ENCODE data around the gene RNF20.

The RNF20 gene

DNA sequence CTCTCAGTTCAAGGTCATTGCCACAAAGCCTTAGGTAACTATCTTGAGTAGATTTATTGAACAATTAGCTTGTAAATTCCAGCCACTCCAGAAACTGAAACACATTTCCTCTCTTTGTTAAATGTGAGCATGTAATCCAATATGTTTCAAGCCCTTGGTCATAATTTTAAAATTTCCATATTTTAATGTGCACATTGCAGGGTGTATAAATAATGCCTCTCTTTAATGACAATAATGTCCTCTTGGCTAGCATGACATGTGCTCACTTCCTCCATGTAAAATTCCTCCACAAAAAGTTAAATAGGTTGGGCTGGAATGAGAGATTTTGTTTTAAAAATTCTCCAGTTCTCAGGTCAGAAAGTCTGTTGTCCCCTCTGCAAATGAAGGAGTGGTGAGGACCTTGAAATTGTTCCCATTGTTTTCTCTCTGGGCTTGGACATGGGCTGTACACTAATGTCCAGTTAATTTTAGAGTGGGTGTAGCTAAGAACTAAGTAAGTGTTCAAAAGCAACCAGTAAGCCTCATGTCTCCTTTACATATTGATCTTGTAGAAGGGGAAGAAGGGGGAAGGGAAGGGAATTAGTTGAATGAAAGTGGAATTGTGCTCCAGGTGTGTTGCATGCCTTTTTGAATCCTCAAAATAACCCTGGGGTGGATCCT is 58.3 kb downstream of the RNF20 start:
- DNase-seq, result no peak

DNA sequence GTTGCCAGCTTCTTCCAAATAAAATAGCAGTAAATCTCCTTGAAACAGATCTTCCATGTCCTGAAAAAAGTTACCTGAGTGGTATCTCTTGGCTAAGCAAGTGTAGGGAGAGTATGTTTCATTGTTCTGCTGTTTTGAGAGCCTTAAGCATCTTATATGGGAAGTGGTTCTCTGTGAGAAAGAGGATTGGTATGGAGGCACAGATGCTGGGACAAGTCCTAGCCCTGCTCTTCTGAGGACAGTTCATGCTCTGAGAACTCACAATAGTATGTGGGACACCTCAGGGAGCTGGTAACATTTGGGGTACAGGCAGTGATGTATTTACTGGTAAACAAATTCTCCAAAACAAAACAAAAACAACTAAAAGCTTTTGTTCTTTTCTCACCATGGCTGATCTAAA is 59.1 kb downstream of the RNF20 start:
- DNase-seq, result no peak

DNA sequence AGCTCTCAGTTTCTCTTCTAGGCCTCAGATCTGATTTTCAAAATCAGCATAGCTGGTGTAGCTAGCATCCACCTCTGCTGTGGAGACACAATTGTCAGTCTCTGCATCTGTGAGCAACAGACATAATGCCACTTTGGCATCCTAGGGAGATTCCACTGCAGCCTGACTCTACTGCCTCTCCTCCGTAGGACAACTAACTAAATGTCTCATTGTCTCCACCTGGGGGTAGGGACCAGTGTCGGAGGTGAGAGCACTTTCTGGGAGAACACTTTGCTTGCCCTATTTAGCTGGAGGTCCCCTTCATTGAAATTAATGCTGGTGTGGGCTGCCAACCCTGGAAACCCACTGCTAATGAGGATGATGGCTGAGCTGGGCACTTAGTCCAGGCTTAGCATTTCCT is 59.7 kb downstream of the RNF20 start:
- no peak for DNase-seq

DNA sequence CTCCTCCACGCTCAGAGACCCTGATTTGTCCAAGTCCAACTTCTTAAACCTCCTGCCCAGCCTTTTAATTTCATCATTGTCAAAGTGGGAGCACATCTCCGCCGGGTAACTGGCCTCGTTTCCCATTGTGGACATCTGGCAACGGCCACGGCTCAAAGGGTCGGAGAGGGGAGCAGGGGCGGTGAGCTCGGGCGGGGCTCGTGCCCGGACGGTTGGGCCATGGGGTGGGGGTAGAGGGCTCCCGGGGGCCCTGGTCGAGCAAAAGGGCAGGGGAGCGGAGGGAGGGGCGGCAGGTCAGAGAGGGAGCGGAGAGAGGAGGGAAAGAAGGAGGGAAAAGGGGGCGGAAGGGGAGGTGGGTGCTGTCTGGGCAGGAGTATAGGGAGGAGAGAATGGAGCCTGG is 61.1 kb downstream of the RNF20 start, which contains the start of gene PPP3R2:
Gene PPP3R2 (minus strand): TSS at position 174 of the 400 bp plus-strand sequence. CDS start 48 bp downstream, at position 126.
- no peak for DNase-seq

DNA sequence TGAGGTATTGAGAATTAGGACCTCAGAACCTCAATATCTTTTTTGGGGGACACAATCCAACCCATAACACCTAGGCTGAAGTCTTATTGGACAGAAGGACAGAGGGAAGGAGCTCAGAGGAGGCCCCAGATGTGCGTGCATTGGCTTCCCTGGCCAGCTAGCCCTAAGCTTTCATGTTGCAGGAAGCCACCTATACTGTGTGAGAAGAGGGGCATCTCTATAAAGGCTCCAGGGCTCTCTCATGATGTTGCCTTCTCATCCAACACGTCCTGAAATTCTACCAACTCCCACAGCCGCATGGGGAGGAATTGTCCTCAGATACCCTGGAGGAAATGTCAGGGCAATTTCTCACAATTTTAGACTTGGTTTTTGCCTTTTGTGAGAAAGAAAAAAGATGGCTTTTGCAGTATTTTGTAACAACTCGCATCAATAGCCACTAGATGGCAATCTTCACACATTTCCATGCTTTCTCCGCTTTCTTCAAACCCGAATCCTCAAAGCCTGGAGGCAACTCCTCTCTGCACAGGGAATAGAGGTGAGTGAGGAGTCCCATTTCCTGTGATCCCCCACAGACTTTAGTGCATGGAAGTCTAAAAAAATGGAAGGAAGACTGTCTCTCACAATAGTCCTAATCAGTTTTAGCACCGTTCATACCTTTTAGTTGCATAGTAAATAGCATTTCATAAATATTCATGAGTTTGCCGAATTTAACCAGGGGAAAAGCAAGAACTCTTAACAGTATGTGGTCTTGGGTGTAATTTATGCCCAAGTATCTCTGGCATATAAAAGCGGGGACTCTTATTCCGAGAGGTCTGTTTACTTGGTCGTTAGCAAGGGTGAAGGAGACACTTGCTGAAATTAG is 68.5 kb downstream of the RNF20 start:
- DNase-seq, result peak; percentile 39

DNA sequence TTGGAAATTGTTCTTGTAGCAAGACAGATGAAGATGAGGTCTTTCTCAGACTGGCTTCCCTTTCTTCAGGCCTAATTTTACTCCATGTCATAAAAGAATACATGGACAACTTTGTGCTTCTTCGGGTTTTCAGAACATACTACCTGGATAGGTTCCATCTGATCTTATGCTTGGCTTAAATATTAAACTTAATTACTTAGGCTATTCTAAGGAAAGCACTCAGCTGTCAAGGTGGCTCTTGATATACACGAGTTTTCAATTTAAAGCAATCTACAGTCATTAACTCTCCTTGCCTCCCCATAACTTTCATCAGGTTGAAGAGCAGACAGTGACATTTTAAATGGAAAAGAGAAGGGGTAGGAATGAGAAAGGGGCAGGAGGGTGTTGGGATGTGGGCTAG is 70.6 kb downstream of the RNF20 start:
- no peak for DNase-seq

DNA sequence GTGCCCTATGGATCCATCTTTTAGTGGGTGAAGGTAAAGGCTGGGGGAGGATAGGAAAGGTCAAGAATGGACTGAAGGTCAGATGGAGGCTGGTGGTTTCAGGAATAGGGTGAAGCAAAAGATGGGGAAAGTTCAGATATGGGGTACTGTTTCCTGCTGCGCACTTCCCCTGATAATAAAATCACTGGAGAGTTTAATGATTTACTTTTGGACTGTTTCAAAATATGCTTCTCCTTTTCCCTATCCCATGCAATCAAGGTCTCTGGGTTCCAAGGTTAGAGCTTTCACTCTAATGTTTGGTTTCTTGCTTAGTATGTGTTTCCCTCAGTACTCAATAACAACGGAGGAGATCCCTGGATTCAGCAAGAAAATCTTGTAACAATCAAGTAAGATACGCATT is 71.9 kb downstream of the RNF20 start:
- DNase-seq, result no peak

All from RPMI8226 (cell line).